ENCODE measurements around the gene PLTP.

Gene PLTP

GRCh38 chr20:45913116-45913515 is 1.2 kb upstream of the PLTP start:
- TF ChIP-seq NFIC (IDR thresholded peaks at IDR 0.05): no peak

- TF ChIP-seq EGR1 (IDR thresholded peaks at IDR 0.05) (no peak), TCF12 (IDR thresholded peaks at IDR 0.05; ENCODE audit: low read depth) (no peak), NFIC (IDR thresholded peaks at IDR 0.05) (no peak), TEAD4 (IDR thresholded peaks at IDR 0.05) (no peak), USF1 (IDR thresholded peaks at IDR 0.05) (no peak), ZBTB7A (IDR thresholded peaks at IDR 0.05; ENCODE audit: low read depth) (no peak), REST (IDR thresholded peaks at IDR 0.05; ENCODE audit: low read depth) (no peak), RAD21 (IDR thresholded peaks at IDR 0.05; ENCODE audit: low read depth) (no peak), CEBPB (IDR thresholded peaks at IDR 0.05) (no peak), FOXM1 (IDR thresholded peaks at IDR 0.05; ENCODE audit: borderline replicate concordance, low read depth) (no peak), YY1 (IDR thresholded peaks at IDR 0.05; ENCODE audit: low read depth) (no peak), EP300 (IDR thresholded peaks at IDR 0.05; ENCODE audit: borderline replicate concordance) (no peak), MAX (IDR thresholded peaks at IDR 0.05) (no peak), TAF1 (IDR thresholded peaks at IDR 0.05; ENCODE audit: low read depth) (no peak), CREB1 (IDR thresholded peaks at IDR 0.05; ENCODE audit: low read depth) (no peak)
These were observed 358 bp upstream of the PLTP start for GRCh38 chr20:45912344-45912682.

- TF ChIP-seq TEAD4 (IDR thresholded peaks at IDR 0.05) (no peak), NFIC (IDR thresholded peaks at IDR 0.05) (no peak), TAF1 (IDR thresholded peaks at IDR 0.05; ENCODE audit: low read depth) (peak; percentile 65), EGR1 (IDR thresholded peaks at IDR 0.05) (no peak), REST (IDR thresholded peaks at IDR 0.05; ENCODE audit: low read depth) (no peak), FOXM1 (IDR thresholded peaks at IDR 0.05; ENCODE audit: borderline replicate concordance, low read depth) (no peak), CEBPB (IDR thresholded peaks at IDR 0.05) (peak; percentile 81), MAX (IDR thresholded peaks at IDR 0.05) (0 out of 2 replicates have a peak, but pooled peaks have one; percentile 21), RAD21 (IDR thresholded peaks at IDR 0.05; ENCODE audit: low read depth) (no peak)
These were observed 1.1 kb downstream of the PLTP start for GRCh38 chr20:45910670-45911485.

- TF ChIP-seq TEAD4 (IDR thresholded peaks at IDR 0.05) (no peak), ZBTB7A (IDR thresholded peaks at IDR 0.05; ENCODE audit: low read depth) (no peak), FOXM1 (IDR thresholded peaks at IDR 0.05; ENCODE audit: borderline replicate concordance, low read depth) (no peak), NFIC (IDR thresholded peaks at IDR 0.05) (no peak), RAD21 (IDR thresholded peaks at IDR 0.05; ENCODE audit: low read depth) (no peak), TAF1 (IDR thresholded peaks at IDR 0.05; ENCODE audit: low read depth) (no peak), YY1 (IDR thresholded peaks at IDR 0.05; ENCODE audit: low read depth) (no peak), MAX (IDR thresholded peaks at IDR 0.05) (no peak), EGR1 (IDR thresholded peaks at IDR 0.05) (no peak), USF1 (IDR thresholded peaks at IDR 0.05) (no peak), REST (IDR thresholded peaks at IDR 0.05; ENCODE audit: low read depth) (no peak), TCF12 (IDR thresholded peaks at IDR 0.05; ENCODE audit: low read depth) (no peak), CEBPB (IDR thresholded peaks at IDR 0.05) (no peak), EP300 (IDR thresholded peaks at IDR 0.05; ENCODE audit: borderline replicate concordance) (no peak), CREB1 (IDR thresholded peaks at IDR 0.05; ENCODE audit: low read depth) (no peak)
These were observed 1.9 kb downstream of the PLTP start for GRCh38 chr20:45909817-45910669.
